ENCODE measurements around the gene ARHGAP26. TPM values are rescaled to one million over a fixed set of nuclear protein-coding genes. Genes with fewer than 3 reads are reported as not detected.

ARHGAP26 gene
- total and polyA plus RNA-seq, 10 donors = 4.2 to 148 (median 55.5) TPM

DNA sequence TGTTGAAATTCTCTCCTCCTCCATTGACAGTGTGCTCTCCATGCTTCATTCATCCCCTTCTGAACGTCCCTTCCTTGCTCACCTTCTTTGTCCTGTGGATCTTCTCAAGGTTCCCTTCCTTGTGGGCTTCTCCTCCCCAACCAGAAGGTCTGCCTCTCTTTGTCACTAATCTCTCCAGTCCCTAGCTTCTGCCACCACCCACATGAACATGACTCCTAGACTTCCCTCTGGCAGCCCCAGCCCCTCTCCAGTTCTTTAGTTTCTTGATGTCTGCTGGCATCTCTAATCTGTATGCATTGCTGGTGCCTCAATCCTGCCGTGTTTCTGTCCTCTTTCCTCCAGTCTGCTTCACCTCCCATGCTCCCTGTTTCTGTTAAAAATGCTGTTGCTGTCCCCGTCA, 79.3 kb downstream of the ARHGAP26 start:
- intact Hi-C loops (cut with DNase I; ENCODE audit: low total_unique reads) = no loop called here
- DNase-seq = no peak
- H3K4me3 ChIP-seq = no peak overlapping the region
- H3K36me3 ChIP-seq = no peaks in the 10 kb centered on the region
- no peak overlapping the region for H3K27ac ChIP-seq
- no peaks in the 10 kb centered on the region for H3K27me3 ChIP-seq (replicated peaks in 1 of 7)
- WGBS, 5 donors = 79 to 93% (median 86%) methylated on average over 3 of the region's 3 CpGs
- H3K4me1 ChIP-seq = peaks cover 20 to 81% (median 28%) of the 10 kb centered on the region in 6 donors
- H3K9me3 ChIP-seq = no peaks in the 10 kb centered on the region
- TF ChIP-seq, protein P1, sequence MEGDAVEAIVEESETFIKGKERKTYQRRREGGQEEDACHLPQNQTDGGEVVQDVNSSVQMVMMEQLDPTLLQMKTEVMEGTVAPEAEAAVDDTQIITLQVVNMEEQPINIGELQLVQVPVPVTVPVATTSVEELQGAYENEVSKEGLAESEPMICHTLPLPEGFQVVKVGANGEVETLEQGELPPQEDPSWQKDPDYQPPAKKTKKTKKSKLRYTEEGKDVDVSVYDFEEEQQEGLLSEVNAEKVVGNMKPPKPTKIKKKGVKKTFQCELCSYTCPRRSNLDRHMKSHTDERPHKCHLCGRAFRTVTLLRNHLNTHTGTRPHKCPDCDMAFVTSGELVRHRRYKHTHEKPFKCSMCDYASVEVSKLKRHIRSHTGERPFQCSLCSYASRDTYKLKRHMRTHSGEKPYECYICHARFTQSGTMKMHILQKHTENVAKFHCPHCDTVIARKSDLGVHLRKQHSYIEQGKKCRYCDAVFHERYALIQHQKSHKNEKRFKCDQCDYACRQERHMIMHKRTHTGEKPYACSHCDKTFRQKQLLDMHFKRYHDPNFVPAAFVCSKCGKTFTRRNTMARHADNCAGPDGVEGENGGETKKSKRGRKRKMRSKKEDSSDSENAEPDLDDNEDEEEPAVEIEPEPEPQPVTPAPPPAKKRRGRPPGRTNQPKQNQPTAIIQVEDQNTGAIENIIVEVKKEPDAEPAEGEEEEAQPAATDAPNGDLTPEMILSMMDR (IDR thresholded peaks at IDR 0.05 in 8 of 11, conservative IDR thresholded peaks at IDR 0.05 in 3 of 11) = no peak
- no peak for TF ChIP-seq POLR2A (IDR thresholded peaks at IDR 0.05)
- no peak for TF ChIP-seq POLR2AphosphoS5 (IDR thresholded peaks at IDR 0.05)

DNA sequence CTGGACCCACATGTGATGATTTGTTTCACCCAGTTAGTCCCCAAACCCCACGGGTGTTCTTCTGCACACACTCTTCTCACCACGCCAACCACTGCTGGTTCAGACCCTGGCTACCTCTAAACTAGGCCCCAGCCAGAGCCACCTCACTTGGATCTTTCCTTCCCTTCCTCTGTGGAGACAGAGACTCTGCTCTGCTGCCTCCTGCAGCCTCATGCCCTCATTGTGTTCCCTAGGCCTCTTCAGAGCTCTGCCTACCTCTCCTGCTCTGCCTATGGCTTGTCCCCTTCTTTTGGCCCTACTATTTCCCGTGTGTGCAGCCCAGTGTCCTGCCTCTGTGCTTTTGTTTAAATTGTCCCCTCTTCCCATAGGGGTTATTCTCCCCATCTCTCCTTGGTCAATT, 79.7 kb downstream of the ARHGAP26 start:
- Histone ChIP-seq H3K27ac (no peak overlapping the region), H3K36me3 (no peaks in the 10 kb centered on the region), H3K9me3 (no peaks in the 10 kb centered on the region), H3K27me3 (replicated peaks in 1 of 7) (no peaks in the 10 kb centered on the region), H3K4me1 (peaks cover 17 to 78% (median 26%) of the 10 kb centered on the region in 6 donors), H3K4me3 (no peak overlapping the region)
- WGBS, 5 donors = 74 to 86% (median 79%) methylated on average over 3 of the region's 3 CpGs
- DNase-seq = no peak
- intact Hi-C loops (cut with DNase I; ENCODE audit: low total_unique reads) = no loop called here
- TF ChIP-seq, protein P1 (IDR thresholded peaks at IDR 0.05 in 8 of 11, conservative IDR thresholded peaks at IDR 0.05 in 3 of 11) = no peak
- TF ChIP-seq POLR2A (IDR thresholded peaks at IDR 0.05) (no peak), POLR2AphosphoS5 (IDR thresholded peaks at IDR 0.05) (no peak)

DNA sequence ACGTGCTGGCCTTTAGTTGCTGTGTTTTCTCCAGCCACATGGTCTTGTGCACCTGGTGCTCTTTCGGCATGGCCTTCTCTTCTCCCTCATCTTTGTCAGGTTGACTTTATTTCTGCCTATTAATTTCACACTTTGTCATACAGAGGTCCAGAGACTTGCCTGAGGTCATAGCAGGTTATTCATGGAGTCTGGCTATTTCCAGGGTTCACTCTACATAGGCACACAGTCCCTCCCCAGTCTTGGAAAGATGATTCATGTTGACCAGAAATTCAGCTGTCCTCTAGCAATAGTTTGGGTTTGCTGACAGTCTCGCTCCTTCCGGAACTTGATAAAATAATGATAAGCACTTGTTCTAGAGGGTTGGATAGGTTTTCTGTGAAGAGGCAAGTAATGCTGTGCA, 81.6 kb downstream of the ARHGAP26 start:
- no peaks in the 10 kb centered on the region for H3K36me3 ChIP-seq
- 93 to 96% (median 95%) methylated on average over 4 of the region's 4 CpGs for WGBS, 5 donors
- H3K27me3 ChIP-seq (replicated peaks in 1 of 7) = no peaks in the 10 kb centered on the region
- intact Hi-C loops (cut with DNase I; ENCODE audit: low total_unique reads) = no loop called here
- H3K4me3 ChIP-seq = no peak overlapping the region
- no peaks in the 10 kb centered on the region for H3K9me3 ChIP-seq
- H3K27ac ChIP-seq = no peak overlapping the region
- TF ChIP-seq POLR2A (IDR thresholded peaks at IDR 0.05) = no peak
- no peak for TF ChIP-seq POLR2AphosphoS5 (IDR thresholded peaks at IDR 0.05)
- TF ChIP-seq, protein P1 (IDR thresholded peaks at IDR 0.05 in 8 of 11, conservative IDR thresholded peaks at IDR 0.05 in 3 of 11) = no peak
- H3K4me1 ChIP-seq = peaks cover 0 to 61% (median 11%) of the 10 kb centered on the region in 6 donors
- DNase-seq = no peak

DNA sequence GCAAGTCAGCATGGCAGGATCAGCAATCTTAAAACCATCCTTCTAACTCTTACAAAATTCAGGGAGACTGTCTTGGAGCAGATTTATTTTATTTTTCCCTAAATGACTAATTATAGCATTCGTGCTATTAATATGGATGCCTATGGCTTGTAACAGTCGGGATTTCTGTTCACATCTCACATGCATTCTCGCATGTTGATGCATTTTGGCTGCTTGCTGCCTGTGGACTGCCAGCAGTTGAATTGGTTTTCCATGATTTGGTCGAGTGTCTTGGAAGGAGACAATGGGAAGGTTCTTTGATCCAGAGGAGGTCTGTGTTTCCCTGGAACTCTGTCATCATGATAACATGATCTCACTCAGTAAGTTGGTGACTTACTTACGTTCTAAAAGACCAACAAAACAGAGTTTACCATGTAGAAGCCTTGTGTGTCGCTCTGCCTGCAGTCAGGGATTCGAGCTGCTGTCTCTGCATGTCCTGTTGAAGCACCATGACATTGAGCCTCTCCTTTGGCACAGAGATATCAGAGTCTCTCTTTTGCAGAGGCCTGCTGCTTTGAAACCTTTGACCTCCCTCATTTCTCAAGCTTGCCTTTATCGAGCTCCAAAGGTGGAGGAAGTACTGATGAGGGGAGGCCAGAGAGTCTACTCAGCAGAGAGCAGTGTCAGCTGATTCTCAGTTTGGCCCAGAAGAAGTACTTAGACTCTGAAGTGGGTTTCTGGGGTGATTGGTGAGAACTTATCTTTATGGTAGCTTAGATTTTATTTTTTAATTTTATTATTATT, 82.4 kb downstream of the ARHGAP26 start:
- Histone ChIP-seq H3K27me3 (replicated peaks in 1 of 7) (no peaks in the 10 kb centered on the region), H3K4me3 (no peak overlapping the region), H3K27ac (no peak overlapping the region), H3K4me1 (peaks cover 0 to 61% (median 5%) of the 10 kb centered on the region in 6 donors), H3K9me3 (no peaks in the 10 kb centered on the region), H3K36me3 (no peaks in the 10 kb centered on the region)
- intact Hi-C loops (cut with DNase I; ENCODE audit: low total_unique reads) = no loop called here
- no peak for TF ChIP-seq POLR2AphosphoS5 (IDR thresholded peaks at IDR 0.05)
- TF ChIP-seq, protein P1 (IDR thresholded peaks at IDR 0.05 in 8 of 11, conservative IDR thresholded peaks at IDR 0.05 in 3 of 11) = no peak
- TF ChIP-seq POLR2A (IDR thresholded peaks at IDR 0.05) = no peak
- WGBS, 5 donors = 83 to 89% (median 85%) methylated on average over 8 of the region's 8 CpGs
- DNase-seq = no peak
